ENCODE measurements around the gene ZNF397. TPM values are rescaled to one million over a fixed set of nuclear protein-coding genes. Genes with fewer than 3 reads are reported as not detected.

The ZNF397 gene
- total RNA-seq, 1 experiment from 2014 or later: 1.5 TPM

DNA sequence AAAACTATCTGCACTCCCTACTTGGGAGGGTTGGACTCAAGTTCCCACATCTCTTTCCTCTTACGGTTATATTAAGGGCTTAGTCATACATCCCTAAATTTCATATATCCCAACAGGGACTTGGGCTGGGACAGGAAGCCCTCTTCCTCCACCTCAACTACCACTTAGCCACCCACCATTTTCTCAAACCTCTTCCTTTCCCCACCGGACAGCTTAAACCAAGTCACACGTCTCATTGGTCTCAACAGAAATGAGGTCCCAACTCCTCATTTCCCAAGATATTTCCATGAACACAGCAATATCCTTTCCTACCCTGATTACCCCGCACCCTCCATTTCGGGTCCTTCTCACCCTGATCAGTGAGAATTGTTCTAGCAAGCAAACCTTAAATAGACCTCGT is 48.5 kb downstream of the ZNF397 start:
- Histone ChIP-seq H3F3A (ENCODE audit: low read length, unreplicated experiment) (no peaks in the 10 kb centered on the region), H3K9ac (ENCODE audit: low read length) (peak overlapping the region; percentile 92), H3K4me3 (ENCODE audit: low read length) (peak overlapping the region; percentile 82), H3K4me1 (ENCODE audit: insufficient read depth, low read length) (no peaks in the 10 kb centered on the region; the same call in 1 of the 2 replicates), H3K9me2 (replicated peaks; ENCODE audit: low read length) (no peaks in the 10 kb centered on the region), H3K9me3 (ENCODE audit: low read length) (no peaks in the 10 kb centered on the region), H3K27me3 (ENCODE audit: low read length) (no peaks in the 10 kb centered on the region), H3K4me2 (ENCODE audit: low read length) (peak overlapping the region; percentile 84), H2AFZ (ENCODE audit: low read length) (peak overlapping the region; percentile 87), H3K36me3 (ENCODE audit: low read depth, low read length) (0 out of 2 replicates have a peak, but pooled peaks cover 4% of the 10 kb centered on the region), H4K20me1 (ENCODE audit: low read length) (no peaks in the 10 kb centered on the region), H3K79me2 (ENCODE audit: low read length) (peaks cover 27% of the 10 kb centered on the region), H3K27ac (ENCODE audit: low read length) (peak overlapping the region; percentile 56)
- DNase-seq (no peak), ATAC-seq (peak; percentile 35)
- CTCF ChIA-PET: no interaction called here
- no peak for TF ChIP-seq CTCF (conservative IDR thresholded peaks at IDR 0.05; ENCODE audit: low read depth, low read length)
- no peak for TF ChIP-seq EZH2phosphoT487 (IDR thresholded peaks at IDR 0.05; ENCODE audit: borderline replicate concordance, low read length)
- intact Hi-C loops (cut with micrococcal nuclease): no loop called here
- no TSS peak for BruUV-seq (replicated peaks)
- POLR2A ChIA-PET (ENCODE audit: unreplicated experiment): no interaction called here

GRCh38 chr18:35289727-35290093 is 48.9 kb downstream of the ZNF397 start:
- H3K4me2 ChIP-seq (ENCODE audit: low read length): peak overlapping the region; percentile 84
- intact Hi-C loops (cut with micrococcal nuclease): loop anchor here (2.0 kb wide), 1 partner anchor 55 kb away; the partner anchor contains the start of gene ZNF24
- peak overlapping the region; percentile 92 for H3K9ac ChIP-seq (ENCODE audit: low read length)
- no peaks in the 10 kb centered on the region for H3K9me3 ChIP-seq (ENCODE audit: low read length)
- H4K20me1 ChIP-seq (ENCODE audit: low read length): no peaks in the 10 kb centered on the region
- H3K9me2 ChIP-seq (replicated peaks; ENCODE audit: low read length): no peaks in the 10 kb centered on the region
- CTCF ChIA-PET: no interaction called here
- no peaks in the 10 kb centered on the region; the same call in 1 of the 2 replicates for H3K4me1 ChIP-seq (ENCODE audit: insufficient read depth, low read length)
- ATAC-seq (peak; percentile 44), DNase-seq (no peak)
- 0 out of 2 replicates have a peak, but pooled peaks cover 4% of the 10 kb centered on the region for H3K36me3 ChIP-seq (ENCODE audit: low read depth, low read length)
- H3K4me3 ChIP-seq (ENCODE audit: low read length): peak overlapping the region; percentile 82
- TF ChIP-seq EZH2phosphoT487 (IDR thresholded peaks at IDR 0.05; ENCODE audit: borderline replicate concordance, low read length): no peak
- no peak for TF ChIP-seq EZH2 (IDR thresholded peaks at IDR 0.05; ENCODE audit: low read length, unreplicated experiment)
- no peak for TF ChIP-seq CTCF (conservative IDR thresholded peaks at IDR 0.05; ENCODE audit: low read depth, low read length)
- POLR2A ChIA-PET (ENCODE audit: unreplicated experiment): no interaction called here
- H3K27ac ChIP-seq (ENCODE audit: low read length): peak overlapping the region; percentile 56
- no peaks in the 10 kb centered on the region for H3F3A ChIP-seq (ENCODE audit: low read length, unreplicated experiment)
- peak overlapping the region; percentile 87 for H2AFZ ChIP-seq (ENCODE audit: low read length)
- TSS peak; percentile 85 for BruUV-seq (replicated peaks)
- no peaks in the 10 kb centered on the region for H3K27me3 ChIP-seq (ENCODE audit: low read length)
- H3K79me2 ChIP-seq (ENCODE audit: low read length): peaks cover 27% of the 10 kb centered on the region

DNA sequence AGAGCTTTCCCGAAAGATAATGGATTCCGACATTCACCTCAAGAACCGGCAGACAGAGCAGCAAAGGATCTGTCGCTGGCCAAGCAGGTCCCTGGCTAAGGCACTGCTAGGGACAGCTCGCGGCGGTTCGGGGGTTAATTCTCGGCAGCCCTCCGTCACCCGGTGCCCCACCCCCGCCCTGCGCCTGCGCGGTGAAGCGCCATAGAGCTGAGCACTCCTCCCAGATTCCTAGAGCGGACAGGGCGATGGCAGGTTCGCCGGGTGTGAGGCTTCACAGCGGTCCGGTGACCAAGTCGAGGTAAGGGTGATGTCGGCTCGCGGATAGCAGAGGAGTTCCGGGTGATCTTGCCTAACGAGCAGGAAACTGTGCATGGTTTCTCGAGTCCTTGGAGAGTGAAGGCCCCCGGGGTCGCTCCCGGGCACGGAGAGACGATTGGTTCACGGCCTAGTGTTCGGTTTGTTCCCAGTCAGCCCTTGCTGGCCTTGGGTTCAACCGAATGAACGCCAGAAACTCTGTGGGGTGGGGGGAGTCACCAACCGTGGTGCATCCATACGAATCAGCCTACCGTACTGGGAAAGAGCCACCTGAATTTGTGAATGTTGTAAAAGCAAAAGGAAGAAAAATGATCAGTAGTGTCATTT is 49.4 kb downstream of the ZNF397 start, which contains the start of gene ZSCAN30:
TSS of gene ZSCAN30 (minus strand) at position 136 of the 642 bp plus-strand sequence. CDS start 25,877 bp downstream, outside the sequence.
- Histone ChIP-seq H4K20me1 (ENCODE audit: low read length) (no peaks in the 10 kb centered on the region), H3K4me2 (ENCODE audit: low read length) (peak within 1 kb of the TSS; percentile 84), H3K9me3 (ENCODE audit: low read length) (no peaks in the 10 kb centered on the region), H3K36me3 (ENCODE audit: low read depth, low read length) (peaks cover 4% of the 10 kb centered on the region; the same call in 1 of the 2 replicates), H3K9me2 (replicated peaks; ENCODE audit: low read length) (no peaks in the 10 kb centered on the region), H3K9ac (ENCODE audit: low read length) (peak within 1 kb of the TSS; percentile 92), H3K4me3 (ENCODE audit: low read length) (peak within 1 kb of the TSS; percentile 82), H3F3A (ENCODE audit: low read length, unreplicated experiment) (no peaks in the 10 kb centered on the region), H3K79me2 (ENCODE audit: low read length) (peaks cover 27% of the 10 kb centered on the region), H2AFZ (ENCODE audit: low read length) (peak within 1 kb of the TSS; percentile 87), H3K27me3 (ENCODE audit: low read length) (no peaks in the 10 kb centered on the region), H3K4me1 (ENCODE audit: insufficient read depth, low read length) (no peaks in the 10 kb centered on the region; the same call in 1 of the 2 replicates), H3K27ac (ENCODE audit: low read length) (peak within 1 kb of the TSS; percentile 56)
- BruUV-seq (replicated peaks): no TSS peak
- ATAC-seq (peak; percentile 94), DNase-seq (peak; percentile 79)
- intact Hi-C loops (cut with micrococcal nuclease): loop anchor here (2.0 kb wide), 1 partner anchor 55 kb away; the partner anchor contains the start of gene ZNF24
- CTCF ChIA-PET: interaction anchor here (0.6 kb wide), 1 partner anchor 461 kb away, joined by 8 read pairs; no protein-coding TSS in a partner anchor
- no peak for TF ChIP-seq EZH2 (IDR thresholded peaks at IDR 0.05; ENCODE audit: low read length, unreplicated experiment)
- no peak for TF ChIP-seq CTCF (conservative IDR thresholded peaks at IDR 0.05; ENCODE audit: low read depth, low read length)
- no peak for TF ChIP-seq EZH2phosphoT487 (IDR thresholded peaks at IDR 0.05; ENCODE audit: borderline replicate concordance, low read length)
- POLR2A ChIA-PET (ENCODE audit: unreplicated experiment): interaction anchor here (0.6 kb wide), 1 partner anchor 58 kb away, joined by 10 read pairs; no protein-coding TSS in a partner anchor

Data from PC-3 (cell line).